A673 (cell line): Measurements from ENCODE around the gene TMA7B. TPM values are rescaled to one million over a fixed set of nuclear protein-coding genes. Genes with fewer than 3 reads are reported as not detected.

Source experiments
- BruUV-seq: library from RNA; stranded (reverse); fragments of 400-500 nt; replicated peaks from 2 replicates; lab custom pipeline; 2021; lab: Mats Ljungman, UMichigan
- CTCF ChIA-PET: fragments of 300-600 bp; sonication (Branson Sonifier 250); formaldehyde crosslinking; loops from one replicate; lab custom pipeline; 2022; ENCODE audit warnings: antibody characterized with exemption; lab: Charles Lee
- POLR2A ChIA-PET: fragments of 300-600 bp; sonication (Branson Sonifier 250); formaldehyde crosslinking; loops from one replicate; lab custom pipeline; 2022; ENCODE audit warnings: antibody characterized with exemption; ENCODE audit not compliant: low non-redundant PET; lab: Charles Lee
- DNase-seq: peaks from one replicate; pipeline ENCODE4 v3.0.0-alpha.2; 2015; ENCODE audit warnings: low spot score
- H3K27ac ChIP-seq: fragments of 200-600 bp; sonication (generic); 2 replicates; pipeline ENCODE4 v1.5.1; 2016; ENCODE audit warnings: mixed run types, low read depth, mild to moderate bottlenecking, mixed read lengths, antibody characterized with exemption, low read length; ENCODE audit not compliant: poor library complexity, severe bottlenecking
- H3K27me3 ChIP-seq: fragments of 200-600 bp; sonication (generic); replicated peaks from 2 replicates; pipeline ENCODE4 v1.6.1; 2017; ENCODE audit warnings: mixed run types, low read depth, mild to moderate bottlenecking, mixed read lengths, antibody characterized with exemption, low read length; ENCODE audit not compliant: insufficient read depth, poor library complexity
- H3K36me3 ChIP-seq: fragments of 200-600 bp; sonication (generic); 2 replicates; pipeline ENCODE4 v1.6.1; 2016; ENCODE audit warnings: mixed run types, mild to moderate bottlenecking, mixed read lengths, antibody characterized with exemption, low read length; ENCODE audit not compliant: insufficient read depth, poor library complexity, severe bottlenecking
- H3K4me1 ChIP-seq: fragments of 200-600 bp; sonication (generic); 2 replicates; pipeline ENCODE4 v1.6.1; 2017; ENCODE audit warnings: mixed run types, mild to moderate bottlenecking, mixed read lengths, antibody characterized with exemption, low read length; ENCODE audit not compliant: insufficient read depth, poor library complexity, severe bottlenecking
- H3K4me3 ChIP-seq: fragments of 200-600 bp; sonication (generic); 2 replicates; pipeline ENCODE4 v1.5.1; 2016; ENCODE audit warnings: low read depth, mixed run types, mild to moderate bottlenecking, mixed read lengths, low read length; ENCODE audit not compliant: poor library complexity, severe bottlenecking
- H3K9me3 ChIP-seq: fragments of 200-600 bp; sonication (generic); 2 replicates; pipeline ENCODE4 v1.6.1; 2016; ENCODE audit warnings: mixed run types, low read depth, mild to moderate bottlenecking, mixed read lengths, antibody characterized with exemption, low read length; ENCODE audit not compliant: poor library complexity, severe bottlenecking
- CTCF ChIP-seq: fragments of 300-800, 200-600 bp; sonication (generic); conservative IDR thresholded peaks from 2 replicates; pipeline ENCODE4 v1.5.1; 2017; ENCODE audit warnings: low read depth, mild to moderate bottlenecking, antibody characterized with exemption, low read length, moderate library complexity, mixed read lengths
- EZH2 ChIP-seq: fragments of 200-600 bp; sonication (generic); IDR thresholded peaks from 2 replicates; pipeline ENCODE4 v1.6.1; 2017; ENCODE audit warnings: borderline replicate concordance, low read depth, mild to moderate bottlenecking, mixed read lengths, antibody characterized with exemption, low read length; ENCODE audit not compliant: poor library complexity, severe bottlenecking
- intact Hi-C: fragments of 100-400 bp; cut with micrococcal nuclease; formaldehyde crosslinking; loops from one replicate; pipeline ENCODE4 v1.10.0; 2022; ENCODE audit not compliant: unreplicated experiment
- total RNA-seq: library from RNA; stranded (reverse); gene quantifications from 2 replicates; pipeline ENCODE4 v1.2.3, GENCODE V29; 2021

Gene TMA7B
- total RNA-seq, 1 experiment from 2014 or later, result not detected

DNA sequence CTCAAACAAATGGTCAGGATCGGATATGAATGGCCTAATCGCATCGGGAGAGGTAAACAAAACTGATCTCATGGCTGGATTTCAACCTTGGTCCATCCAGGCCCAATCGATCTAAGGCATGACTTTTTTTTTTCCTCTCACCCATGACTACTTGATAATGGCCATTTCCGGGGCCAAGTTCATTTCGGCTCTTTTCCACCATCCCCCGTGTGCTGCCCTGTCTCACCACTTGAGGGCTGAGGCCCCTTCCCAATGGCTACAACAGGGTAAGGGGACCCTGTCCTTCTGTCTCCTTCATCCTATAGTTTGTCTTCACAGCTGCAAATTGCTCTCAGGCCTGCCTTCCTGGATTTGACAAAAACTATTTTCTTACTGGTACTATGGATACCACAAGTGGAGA, 32.7 kb upstream of the TMA7B start:
- no peaks in the 10 kb centered on the region for H3K4me1 ChIP-seq
- POLR2A ChIA-PET, result no interaction called here
- H3K27me3 ChIP-seq, result peaks cover 52% of the 10 kb centered on the region

DNA sequence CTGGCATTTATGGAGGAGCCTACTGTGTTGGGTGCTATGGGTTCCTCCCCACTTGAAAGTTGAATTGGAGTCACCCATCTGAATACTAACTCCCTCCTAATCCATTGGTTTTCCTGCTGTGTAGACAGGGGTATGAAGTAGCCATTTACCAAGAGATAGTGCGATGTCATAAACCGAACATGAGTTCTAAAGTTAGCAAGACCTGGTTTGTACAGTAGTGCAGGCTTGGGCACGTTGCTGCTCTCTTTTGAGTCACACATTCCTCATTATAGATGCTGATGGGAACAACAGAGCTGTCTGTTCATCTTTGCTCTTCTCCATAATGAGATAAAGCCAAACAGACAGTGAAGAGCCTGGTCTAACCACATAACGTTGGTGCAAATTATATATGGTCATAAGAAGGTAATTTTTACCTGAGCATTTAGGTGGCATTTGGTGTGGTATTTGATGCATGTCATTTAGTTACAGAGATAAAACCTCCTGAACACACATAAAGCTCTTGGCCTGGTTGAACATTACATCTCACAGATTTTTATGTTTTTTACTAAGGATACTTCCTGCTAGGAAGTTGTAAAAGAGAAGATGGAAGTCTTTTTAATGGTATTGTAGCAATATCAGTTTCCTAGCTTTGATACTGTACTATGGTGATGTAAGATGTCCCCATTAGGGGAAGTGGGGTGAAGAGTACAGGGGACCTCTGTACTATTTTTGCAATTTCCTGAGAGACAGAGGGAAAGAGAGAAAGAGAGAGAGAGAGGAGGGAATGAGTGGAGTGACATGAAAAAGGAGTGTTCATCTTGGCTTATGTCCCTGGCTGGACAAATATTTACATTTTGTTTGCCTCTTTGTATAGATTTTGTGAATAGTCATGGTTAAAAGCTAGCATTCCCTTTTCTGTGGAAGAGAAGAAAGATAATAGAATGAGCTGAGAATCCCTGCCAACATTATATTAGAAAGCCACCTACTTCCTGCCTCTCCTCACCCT, 31.4 kb upstream of the TMA7B start:
- H3K27ac ChIP-seq, result no peak overlapping the region
- BruUV-seq, result no TSS peak
- no peaks in the 10 kb centered on the region for H3K4me1 ChIP-seq
- POLR2A ChIA-PET, result no interaction called here
- H3K4me3 ChIP-seq, result no peak overlapping the region
- intact Hi-C loops, result no loop called here
- CTCF ChIA-PET, result no interaction called here
- peaks cover 49% of the 10 kb centered on the region for H3K27me3 ChIP-seq
- DNase-seq, result no peak
- no peaks in the 10 kb centered on the region for H3K36me3 ChIP-seq
- no peaks in the 10 kb centered on the region for H3K9me3 ChIP-seq
- TF ChIP-seq EZH2 (no peak), CTCF (no peak)

More for the DNA sequence above, 32.7 kb upstream of the TMA7B start:
- no peaks in the 10 kb centered on the region for H3K36me3 ChIP-seq
- no TSS peak for BruUV-seq
- no peak overlapping the region for H3K27ac ChIP-seq
- H3K4me3 ChIP-seq, result no peak overlapping the region
- CTCF ChIA-PET, result no interaction called here
- no peaks in the 10 kb centered on the region for H3K9me3 ChIP-seq
- DNase-seq, result no peak
- no peak for TF ChIP-seq EZH2
- 0 out of 2 replicates have a peak, but pooled peaks have one; percentile 28 for TF ChIP-seq CTCF
- intact Hi-C loops, result no loop called here

GRCh38 chr22:39931251-39931650, 28.9 kb upstream of the TMA7B start:
- ChIA-PET POLR2A (no interaction called here), CTCF (no interaction called here)
- peaks cover 54% of the 10 kb centered on the region for H3K27me3 ChIP-seq
- no peak for TF ChIP-seq EZH2
- TF ChIP-seq CTCF, result no peak
- intact Hi-C loops, result no loop called here
- no peaks in the 10 kb centered on the region for H3K4me1 ChIP-seq
- no peak overlapping the region for H3K4me3 ChIP-seq
- no peaks in the 10 kb centered on the region for H3K36me3 ChIP-seq
- no peaks in the 10 kb centered on the region for H3K9me3 ChIP-seq
- H3K27ac ChIP-seq, result no peak overlapping the region
- no TSS peak for BruUV-seq
- DNase-seq, result no peak
